Germinal center (tissue), 1 donor: ENCODE data around the gene PTPRH.

Experiments used
- DNase-seq: peaks from one replicate; pipeline ENCODE4 v3.0.0; 2012; ENCODE audit warnings: mixed read lengths, low spot score

PTPRH gene

DNA sequence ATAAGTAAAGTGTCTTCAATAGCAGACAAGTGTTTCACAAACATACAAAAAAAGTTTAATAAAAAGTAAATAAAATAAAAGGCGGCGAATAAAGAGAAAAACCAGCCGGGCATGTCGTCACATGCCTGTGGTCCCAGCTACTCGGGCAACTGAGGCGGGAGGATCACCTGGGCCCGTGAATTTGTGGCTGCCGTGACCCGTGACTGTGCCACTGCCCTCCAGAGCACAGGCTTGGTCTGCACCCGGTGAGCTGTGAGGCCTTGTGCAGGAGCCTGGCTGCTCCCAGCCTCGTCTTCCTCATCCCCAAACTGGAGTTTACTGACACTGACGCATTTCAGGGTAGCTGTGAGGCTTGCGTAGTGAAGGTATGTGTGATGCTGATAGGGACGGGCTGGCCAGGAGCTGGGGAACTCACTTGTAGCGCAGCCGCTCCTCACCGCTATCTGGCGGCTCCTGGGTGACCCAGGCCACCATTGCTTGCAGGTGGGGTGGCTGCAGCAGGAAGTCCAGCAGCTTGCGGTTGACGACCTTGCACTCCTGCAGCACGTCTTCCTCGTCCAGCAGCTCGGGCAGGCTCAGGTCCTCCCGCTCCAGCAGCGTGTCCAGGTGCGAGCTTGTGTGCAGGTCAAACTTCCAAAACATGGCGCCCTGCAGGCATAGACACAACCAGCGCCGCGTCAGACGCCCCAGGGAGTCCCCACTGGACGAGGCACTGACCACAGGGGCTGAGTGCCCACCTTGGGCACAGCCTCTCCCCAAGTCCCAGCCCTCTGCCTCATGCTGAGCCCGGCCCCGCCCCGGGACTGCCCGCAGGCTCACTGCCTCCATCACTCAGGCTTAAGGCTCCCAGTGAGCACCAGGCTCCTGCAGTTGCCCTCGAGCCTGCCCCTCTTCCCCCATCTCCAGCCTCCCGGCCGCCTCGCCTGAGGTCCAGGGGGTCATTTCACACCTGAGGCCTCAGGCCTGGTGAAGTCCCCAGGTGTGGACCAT, 37.5 kb upstream of the PTPRH start:
- no peak for DNase-seq

DNA sequence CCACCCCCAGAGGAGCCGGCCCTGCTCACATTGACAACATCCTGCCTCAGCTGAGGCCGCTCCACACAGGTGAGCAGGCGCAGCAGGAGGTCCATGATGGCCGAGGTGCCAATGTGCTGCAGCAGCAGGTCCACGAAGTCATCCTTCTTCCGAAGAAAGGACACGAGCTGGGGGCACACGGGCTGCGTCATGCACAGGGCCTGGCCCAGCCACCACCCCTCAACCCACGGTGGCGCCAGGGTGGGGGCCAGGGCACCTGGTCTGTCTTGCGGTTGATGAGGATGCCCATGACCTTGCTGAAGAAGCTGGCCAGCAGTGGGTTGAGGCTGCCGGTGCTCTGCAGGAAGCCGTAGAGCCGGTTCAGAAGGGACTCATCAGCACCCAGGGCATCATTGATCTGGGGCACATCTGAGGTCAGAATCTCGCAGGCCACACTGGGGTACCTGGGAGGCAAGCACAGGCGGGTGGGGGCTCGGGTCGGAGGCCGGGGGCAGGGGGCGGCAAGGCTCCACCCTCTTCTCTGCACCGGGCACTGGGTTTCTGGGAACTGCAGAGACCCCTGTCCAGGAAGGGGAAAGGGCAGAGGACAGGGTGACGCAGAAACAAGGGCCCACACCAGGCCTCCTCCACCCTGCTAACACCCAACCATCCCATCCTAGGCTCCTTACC, 36.1 kb upstream of the PTPRH start:
- no peak for DNase-seq

DNA sequence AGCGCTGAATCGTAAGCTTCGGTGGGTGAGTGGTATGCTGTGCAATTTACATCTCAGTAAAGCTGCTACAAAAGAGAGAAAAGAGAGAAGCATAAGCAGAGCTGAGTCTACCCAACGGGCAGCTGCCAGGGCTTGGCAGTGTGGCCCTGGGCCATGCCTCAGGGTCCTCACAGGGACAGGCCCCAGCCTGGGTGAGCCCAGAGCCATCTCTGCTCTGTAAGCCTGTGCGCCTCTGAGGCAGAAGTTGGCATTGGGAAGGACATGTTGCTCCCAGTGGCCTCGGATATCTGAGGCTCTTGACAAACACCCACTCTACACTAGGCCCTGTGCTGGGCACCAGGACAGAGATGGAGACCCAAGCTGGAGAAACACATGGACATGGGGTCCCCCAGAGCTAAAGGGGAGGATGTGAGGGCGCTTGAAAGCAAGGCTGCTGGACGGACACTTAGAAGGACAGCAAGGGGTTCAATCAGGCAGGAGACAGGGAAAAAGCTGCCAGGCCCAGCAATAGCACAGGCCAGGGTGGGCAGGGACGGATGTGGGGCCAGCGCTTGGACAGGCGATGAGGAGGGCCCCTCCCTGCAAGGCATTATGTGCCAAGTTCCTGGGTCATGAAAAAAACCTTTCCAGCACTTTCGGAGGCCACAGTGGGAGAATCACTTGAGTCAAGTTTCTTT, 34.8 kb upstream of the PTPRH start:
- DNase-seq, result no peak

DNA sequence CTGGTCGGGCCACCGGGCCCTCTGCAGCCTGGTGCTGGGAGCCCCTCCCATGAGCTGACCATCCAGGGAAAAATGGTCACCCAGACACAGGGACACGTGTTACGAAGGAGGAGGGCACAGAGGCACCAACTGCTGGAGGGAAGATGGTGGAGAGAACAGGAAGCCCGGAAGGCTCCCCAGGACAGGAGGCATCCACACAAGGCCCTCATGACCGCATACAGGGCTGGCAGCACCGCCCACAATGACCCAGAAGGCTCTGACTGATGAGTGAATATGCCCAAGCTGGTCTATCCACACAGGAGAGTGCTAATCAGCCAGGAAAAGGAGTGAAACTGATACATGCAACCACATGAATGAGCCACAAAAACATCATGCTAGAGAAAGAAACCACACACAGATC, 33.2 kb upstream of the PTPRH start:
- no peak for DNase-seq

DNA sequence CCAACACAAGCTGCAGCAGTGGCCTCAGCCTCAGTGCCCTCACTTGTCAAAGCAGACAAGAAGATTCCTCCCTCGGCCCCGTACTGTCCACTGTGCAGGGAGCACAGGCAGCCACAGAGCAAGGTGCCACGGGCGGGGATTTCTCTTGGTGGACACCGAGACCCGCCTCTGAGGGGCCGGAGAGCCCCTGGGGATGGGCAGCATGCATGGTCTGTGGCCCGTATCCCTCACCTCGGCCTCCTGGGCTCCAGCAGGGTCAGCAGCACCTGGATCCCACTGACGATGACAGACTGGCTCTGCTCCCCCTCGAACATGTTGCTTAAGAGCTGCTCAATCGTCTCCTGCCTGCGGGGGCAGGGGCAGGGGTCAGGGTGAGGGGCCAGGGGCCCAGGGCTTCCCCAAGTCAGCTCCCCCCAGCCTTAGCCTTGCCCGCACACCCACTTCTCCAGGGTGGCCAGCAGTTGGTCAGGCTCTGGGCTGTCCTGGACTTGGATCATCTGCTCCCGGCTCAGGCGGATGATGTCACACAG, 32.7 kb upstream of the PTPRH start:
- DNase-seq, result no peak

DNA sequence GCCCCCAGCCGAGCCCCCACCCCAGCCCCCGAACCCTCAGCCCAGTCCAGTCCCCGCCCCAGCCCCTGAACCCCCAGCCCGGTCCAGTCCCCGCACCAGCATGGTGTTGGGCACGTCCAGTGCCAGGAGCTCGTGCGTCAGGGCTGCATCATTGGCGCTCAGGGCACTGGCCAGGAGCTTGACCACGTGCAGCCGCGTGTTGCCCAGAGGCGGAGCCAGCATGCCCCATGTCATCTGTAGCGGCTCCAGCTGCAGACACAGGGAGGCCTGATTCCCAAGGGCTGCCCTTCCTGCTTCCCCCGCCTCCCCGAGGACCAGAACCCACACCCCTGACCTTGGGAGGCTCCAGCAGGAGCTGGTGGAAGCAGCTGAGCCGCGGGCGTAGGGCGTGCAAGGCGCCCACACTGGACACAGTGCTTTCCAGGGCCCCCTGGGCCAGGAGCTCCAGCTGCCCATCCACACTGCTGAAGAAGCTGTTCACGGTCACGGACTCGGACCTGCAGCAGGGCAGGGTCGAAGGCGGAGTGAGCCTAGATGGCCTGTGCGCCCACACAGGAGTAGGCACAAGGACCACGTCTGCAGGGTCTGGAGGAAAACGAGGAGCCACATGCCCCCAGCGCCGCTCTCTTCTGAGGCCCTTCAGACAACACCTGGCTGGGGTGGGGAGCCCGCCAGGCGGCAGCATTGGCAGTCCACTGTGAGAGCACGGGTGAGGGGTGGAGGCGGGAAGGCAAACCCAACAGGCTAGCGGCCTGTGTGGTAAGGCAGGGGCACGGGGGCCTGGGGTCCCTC, 32.0 kb upstream of the PTPRH start:
- no peak for DNase-seq

DNA sequence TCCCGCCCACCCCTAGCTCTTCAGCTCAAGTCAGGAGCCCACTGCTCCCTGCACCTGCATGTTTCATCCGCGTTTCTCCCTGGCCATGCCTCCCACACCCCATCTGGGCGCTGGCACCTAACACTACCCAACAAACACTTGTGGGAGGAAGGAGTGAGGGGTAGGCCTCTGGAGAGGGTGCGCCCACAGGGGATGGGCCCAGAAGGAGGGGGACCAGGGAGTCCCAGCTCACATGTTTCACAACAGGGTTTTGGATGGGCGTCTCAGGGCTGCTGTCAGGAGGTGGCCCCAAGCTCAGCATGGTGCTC, 31.4 kb upstream of the PTPRH start:
- no peak for DNase-seq

DNA sequence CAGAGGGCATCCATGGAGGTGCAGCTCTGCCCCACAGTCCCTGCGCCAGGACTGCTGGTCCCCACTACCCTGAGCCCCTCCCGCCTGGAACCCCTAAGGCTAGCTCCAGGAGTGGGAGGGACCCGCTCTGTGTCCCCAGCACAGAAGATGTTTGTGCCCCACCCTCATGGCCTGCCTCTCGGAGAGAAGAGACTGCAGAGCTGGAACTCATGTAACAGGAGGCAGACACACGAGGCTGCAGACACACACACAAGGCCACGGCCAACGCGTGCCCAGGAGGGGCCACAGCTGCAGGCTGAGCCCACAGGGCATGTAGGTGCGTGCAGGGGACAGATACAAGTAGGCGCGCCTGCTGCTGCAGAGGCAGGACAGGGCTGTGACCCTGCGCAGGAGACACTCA, 29.7 kb upstream of the PTPRH start:
- DNase-seq, result no peak

DNA sequence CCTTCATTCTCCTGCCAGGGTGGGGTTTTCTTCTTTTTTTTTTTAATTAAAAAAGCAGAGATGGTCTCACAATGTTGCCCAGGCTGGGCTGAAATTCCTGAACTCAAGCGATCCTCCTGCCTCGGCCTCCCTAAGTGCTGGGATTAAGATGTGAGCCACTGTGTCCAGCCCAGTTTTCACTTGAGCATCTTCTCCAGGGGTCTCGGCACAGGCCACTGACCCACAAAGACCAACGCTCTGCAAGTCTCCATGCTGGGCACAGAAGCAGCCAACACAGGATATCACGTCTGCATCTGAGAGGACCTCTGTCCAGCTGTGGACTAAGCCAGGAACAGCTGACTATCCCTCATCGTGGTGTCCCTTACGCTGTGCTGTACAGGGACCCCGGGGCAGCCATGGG, 28.7 kb upstream of the PTPRH start:
- DNase-seq, result no peak

DNA sequence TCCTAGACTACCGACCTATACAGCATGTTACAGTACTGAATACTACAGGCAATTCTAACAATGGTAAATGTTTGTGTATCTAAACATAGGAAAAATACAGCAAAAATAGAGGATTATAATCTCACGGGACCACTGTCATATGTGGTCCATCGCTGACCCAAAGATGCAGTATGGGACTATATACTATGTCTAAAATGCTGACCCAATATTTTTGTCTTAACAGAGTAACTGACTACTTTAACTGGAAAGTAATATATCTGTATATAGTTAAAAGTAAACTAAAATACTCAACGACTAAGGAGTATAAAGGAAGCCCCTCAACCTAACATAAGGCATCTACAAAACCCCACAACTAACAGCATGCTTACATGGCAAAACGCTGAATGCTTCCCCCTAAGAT, 23.7 kb upstream of the PTPRH start:
- DNase-seq, result no peak

DNA sequence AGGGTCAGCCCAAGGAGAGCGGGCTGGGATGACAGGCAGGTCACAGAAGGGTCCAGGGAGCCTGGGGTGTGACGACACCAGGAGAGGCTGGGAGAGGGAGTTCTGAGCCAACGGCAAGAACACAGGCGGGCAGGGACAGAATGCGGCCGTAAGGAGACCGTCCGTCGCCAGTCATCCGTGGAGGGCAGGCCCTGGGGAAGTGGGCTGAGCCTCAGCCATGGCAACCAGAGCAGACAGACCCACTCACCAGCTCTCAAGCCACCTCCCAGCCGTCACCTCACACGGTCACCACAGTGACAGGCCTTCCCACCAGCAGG, 22.9 kb upstream of the PTPRH start:
- no peak for DNase-seq

DNA sequence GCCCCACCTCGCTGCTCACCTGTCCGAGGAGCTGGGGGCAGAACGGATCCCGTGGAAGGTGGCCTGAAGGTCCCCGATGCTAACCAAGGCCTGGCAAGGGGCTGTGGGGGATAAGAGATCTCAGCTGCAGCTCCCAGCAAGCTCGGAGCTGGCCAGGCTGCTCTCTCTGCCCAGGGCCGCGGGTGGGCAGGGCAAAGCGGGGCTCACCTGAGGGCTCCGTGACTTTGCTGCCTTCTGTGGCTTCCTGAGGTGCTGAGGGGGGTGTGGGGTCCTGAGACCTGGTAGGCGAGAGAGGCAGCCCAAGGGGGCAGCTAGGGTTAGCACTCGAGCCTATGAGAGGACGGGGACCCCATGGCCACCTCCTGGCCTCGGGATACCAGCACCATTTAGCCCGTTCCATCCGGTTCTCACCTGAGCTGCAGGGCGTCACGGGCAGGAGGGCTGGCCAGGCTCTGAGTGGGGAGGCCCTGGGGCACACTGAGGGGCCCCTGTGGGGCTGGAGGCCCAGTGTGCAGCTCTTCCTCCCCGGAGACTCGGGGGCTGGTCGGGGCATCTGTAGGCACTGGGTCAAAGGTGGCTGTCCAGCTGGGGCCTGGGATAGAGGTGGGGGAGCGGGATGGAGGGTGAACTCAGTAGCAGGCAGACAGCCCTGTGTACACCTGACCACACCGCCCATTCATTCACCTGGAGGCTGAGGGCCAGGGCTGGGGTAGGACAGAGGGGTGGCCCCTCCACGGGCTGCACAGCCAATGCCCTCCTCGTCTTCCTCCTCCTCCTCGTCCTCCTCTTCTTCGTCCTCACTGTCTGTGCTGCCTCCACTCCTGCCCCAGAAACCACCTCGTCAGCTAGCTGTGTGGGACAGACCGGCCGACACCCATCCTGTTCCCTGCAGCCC, 22.3 kb upstream of the PTPRH start:
- no peak for DNase-seq

DNA sequence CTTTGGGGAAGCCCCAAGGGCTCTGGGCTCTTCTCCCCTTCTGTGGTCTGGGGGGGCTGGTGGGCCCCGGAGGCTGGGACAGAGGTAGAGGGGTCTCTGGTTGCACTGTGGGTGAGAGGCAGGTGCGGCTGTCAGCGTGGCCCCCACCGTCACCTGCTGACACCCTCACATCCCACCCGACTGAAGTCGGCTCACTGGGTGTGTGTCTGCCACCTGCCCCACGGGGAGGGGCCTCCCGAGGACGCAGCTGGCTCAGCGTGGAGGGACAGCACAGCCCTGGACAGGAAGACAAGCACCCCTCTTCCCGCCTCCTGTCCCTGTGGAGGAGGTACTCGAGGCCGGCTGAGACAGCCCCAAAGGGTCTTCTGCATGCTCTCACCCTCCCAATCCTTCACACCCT, 21.5 kb upstream of the PTPRH start:
- DNase-seq, result no peak

DNA sequence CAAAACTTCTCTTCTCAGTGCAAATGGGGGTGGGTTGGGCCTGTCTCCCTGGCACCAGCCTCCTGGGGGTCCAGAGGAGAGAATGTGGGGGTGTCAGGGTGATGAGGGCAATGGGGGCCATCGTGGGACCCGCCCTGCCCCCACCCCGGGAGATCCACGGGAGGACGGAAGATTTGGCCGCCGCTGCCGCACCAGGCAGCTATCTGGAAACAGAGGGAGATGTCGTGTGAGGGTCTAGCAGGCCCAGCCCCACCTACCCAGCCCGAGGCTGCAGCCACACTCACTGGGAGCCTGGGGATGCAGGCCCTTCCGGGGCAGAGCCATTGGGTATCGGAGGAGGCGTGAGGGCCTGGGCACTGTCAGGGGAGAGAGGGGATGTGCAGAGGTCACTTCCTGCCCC, 21.0 kb upstream of the PTPRH start:
- no peak for DNase-seq

DNA sequence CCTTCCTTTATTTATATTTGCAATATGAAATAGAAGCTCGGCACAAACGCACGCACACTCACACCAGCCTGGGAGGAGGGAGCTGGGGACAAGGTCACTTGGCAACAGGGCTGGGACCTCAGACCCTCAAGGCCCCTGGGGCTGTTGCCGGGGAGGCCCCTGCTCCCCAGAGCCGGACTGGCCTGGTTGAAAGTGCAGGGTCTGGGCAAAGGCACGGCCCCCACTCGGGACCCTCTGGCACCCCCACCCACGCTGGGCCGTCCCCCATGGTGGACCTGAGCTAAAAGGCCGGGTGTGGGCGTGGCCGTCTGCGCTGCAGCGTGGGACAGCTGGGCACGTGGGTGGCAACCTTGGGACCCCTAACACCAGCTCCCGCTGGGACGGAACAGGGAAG, 20.5 kb upstream of the PTPRH start:
- no peak for DNase-seq

DNA sequence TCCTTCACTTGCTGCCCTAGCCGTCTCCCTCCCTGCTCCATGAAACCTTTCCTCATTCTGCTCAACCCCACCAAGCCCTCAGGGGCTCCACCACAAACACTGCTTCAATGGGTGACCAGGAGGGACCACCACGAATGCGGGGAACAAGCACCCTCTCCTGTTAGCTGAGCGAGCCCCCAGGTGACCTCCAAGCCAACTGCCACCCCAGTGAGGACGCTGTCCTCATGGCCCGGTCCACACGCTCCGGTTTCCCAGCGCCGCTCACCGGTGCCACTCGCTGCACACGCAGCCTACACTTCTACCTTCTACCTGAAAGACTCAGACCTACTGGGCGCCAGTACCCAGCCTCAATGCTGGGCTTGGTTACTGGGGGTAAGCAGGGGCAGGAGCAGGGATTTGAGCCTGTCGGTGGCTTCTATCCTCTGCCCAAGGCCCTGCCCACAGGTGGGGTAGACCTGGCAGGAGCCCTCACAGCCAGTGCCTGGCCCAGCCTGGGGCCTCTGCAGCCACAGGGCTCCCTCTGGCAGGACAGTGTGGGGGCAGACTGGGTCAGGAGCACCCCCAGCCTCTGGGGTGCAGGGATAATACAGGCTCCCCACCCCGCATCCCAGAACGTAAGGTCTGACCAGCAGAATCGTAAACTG, 20.0 kb upstream of the PTPRH start:
- no peak for DNase-seq

DNA sequence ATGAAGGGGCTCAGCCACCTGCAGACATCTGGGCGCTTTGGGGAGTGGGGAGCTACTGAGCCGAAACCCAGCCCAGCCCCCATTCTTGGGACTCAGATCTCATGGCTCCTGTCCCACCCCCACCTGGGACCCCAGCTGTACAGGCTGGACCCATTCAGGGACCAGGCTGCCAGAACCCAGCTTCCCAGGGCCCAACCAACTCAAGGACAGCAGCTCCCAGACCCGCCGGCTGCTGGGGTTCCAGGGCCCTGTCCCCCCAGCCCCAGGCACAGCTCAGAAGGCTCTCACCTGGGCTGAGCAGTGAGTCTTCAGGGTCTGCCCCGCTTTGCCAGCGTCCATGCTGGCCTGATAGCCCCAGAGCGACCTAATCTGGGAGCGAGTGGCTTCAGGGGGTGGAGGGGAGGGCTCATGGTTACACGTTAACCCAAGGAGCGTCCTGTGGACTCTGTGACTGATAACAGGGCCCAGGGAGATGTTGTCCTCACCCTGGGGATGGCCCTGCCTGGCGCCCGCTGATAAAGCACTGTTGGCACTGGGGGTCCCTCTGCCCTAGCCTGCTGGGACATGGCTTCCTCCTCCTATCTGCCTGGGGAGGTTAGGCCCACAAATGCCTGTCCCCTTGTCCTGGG, 19.2 kb upstream of the PTPRH start, which contains the start of gene TMEM86B:
Gene TMEM86B, minus strand, starts transcription at position 361 of the 629 bp plus-strand sequence. Its CDS starts 22 bp downstream, at position 339.
- DNase-seq, result no peak

DNA sequence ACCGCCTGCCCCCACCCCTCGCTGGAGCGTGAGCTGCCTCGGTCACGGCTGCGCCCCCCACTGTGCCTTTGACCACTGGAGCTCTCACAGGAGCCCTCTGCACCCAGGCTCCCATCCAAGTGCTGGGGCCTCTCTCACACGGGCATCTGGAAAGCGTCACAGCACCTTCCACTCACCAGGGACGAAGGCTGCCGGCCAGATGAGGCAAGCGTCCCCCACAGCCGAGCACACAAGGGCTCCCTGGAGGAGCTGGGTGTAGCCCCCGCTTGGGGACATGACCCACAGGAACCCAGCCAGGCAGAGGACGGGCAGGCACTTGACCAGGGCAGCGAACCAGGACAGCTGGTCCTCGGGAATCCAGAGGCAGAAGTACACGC, 18.7 kb upstream of the PTPRH start:
- DNase-seq, result no peak

DNA sequence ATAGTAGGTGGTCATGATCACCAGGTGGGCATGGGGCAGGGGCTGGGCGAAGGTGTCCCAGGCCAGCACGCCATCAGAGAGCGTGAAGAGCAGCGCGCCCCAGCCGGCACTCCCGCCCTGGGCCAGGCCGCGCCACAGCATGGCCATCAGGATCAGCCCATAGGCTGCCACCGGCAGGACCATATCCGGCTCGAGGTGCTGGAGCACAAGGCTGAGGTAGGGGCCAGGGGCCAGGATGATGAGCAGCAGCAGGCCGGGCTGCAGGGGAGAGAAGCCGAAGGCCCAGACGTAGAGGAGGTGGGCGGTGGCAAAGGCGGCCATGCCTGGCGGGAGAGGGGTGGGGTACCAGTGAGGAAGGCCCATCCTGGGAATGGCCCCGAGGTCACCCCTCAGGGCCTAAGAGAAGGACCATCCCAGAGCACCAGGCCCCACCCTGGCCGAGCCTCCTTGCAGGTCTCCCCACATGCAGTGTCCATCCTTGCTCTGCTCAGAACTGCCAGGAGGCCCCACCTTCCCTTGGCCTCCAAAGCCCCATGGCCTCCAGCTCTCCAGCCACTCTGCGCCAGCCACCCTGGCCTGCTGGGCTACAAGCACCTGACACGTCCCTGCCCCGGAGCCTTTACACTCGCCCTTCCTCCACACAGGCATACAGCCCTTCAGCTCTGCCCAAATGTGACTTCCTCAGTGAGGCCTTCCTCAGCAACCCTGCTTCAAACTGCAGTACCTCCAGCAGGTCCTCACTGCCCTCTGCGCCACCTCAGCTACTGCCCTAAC, 18.1 kb upstream of the PTPRH start:
- DNase-seq, result no peak
